ENCODE measurements around the gene HPS3.

DNA sequence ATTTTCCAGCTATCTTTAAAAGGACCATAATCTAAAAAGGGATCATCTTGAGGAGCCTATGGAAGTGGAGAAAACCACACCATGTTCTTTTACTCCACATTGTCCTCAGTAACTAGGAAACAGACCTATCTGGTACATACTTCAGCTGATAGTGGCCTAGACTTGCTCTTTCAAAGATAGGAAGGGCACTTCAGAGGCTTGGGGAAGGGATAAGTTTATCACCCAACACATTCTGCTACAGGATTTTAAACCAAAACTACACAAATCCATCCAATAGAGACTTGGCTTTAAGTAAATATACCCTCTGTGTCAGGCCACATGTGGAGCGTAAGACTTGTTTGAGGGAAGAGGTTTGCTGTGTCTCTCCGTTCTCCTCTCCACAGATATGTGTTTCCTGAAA is 56.8 kb downstream of the HPS3 start:
- TF ChIP-seq CTCF (IDR thresholded peaks at IDR 0.05) (no peak), SIN3A (IDR thresholded peaks at IDR 0.05; ENCODE audit: borderline replicate concordance, insufficient read depth, low read depth, low read length) (no peak)

Data from Panc1 (cell line).